NCI-H748 treated with DMSO at 0.1 percent for 48 hours (cell line): Measurements from ENCODE around the gene RCOR3.

Experiments used
- DNase-seq: peaks from one replicate; lab custom pipeline; 2025; lab: John Stamatoyannopoulos, UW

Gene RCOR3

DNA sequence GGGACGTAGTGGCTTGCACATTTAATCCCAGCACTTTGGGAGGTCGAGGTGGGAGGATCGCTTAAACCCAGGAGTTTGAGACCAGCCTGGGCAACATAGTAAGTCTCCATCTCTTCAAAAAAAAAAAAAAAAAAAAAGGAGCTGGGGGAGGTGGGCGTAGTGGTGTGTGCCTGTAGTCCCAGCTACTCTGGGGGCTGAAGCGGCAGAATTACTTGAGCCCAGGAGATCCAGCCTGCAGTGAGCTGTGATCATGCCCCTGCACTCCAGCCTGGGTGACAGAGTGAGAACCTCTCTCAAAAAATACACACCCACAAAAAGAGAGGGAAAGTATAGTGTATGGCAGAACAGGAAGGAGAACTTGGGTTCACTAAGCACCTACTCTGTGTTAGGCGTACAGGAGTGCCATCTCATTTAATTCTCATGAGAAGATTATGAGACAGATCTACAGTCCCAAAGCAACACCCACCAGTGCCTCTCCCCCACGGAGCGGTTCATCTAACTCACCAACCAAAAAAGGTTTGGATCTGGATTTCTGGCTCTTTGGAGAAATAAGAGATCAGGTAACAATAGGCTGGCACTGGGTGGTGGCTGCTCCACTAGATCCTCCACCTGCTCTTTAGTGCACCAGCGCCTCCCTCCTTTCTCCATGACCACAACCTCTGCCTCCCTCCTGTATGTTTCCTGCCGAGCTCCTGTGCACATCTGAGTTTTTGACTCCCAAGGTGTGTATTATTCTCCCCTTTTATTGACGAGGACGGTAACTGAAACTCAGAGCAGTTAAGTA, 66.0 kb downstream of the RCOR3 start:
- DNase-seq, result no peak

DNA sequence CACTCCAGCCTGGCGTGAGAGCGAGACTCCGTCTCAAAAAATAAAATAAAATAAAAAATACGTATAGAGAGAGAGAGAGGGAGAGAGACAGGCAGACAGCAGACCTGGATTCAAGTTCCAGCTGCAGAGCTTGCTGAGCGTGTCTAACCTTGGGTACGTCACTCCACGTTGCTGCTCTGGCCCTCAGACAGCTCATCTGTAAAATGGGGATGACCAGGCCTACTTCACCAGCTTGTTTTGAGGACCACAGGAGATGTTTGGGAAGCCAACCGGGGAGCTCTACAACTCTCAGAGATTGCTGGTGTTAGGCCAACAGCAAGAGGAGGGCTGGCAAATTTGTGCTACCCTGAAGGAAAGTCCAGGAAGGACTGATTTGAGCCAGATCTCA, 67.0 kb downstream of the RCOR3 start:
- DNase-seq, result no peak

DNA sequence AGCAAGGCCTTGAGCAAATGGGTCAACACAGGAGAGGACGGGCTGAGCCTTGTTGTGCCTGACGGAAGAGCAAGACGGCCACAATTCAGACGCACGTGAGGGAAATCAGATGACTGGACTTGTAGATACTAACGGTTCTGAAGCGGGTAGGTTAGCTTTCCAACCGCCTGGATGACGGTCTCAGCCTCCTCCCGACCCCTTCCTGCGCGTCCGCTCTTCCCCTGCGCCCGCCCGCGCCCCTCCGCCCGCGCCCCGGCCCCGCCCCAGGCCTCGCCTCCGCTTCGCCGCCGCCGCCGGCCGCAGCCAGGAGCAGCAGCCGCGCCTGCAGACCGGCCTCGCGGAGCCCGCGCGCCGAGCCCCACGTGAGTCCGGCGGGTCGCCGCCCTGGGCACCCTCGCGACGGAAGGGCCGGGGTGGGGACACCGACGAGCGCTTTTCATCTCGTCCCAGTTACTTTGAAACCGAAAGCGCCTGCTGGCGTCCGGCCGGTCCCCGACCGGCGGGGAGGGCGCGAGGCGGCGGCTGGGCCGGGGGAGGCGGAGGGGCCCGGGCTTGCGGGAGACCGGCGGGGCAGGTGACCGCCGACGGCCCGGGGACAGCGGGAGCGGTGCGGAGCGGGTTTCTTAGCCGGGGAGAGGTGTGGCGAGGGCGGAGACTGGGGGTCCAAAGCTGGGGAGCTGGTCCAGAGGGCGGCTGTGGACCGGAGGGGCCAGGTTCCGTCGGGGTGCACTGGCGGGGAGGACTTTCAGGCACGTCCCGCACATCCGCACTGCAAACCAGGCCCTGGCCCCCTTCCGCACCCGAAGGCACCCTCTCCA, 67.6 kb downstream of the RCOR3 start, which contains the start of gene TRAF5:
Gene TRAF5, plus strand, starts transcription at position 306 of the 818 bp plus-strand sequence. CDS start 26,407 bp downstream, outside the sequence.
- DNase-seq, result no peak

DNA sequence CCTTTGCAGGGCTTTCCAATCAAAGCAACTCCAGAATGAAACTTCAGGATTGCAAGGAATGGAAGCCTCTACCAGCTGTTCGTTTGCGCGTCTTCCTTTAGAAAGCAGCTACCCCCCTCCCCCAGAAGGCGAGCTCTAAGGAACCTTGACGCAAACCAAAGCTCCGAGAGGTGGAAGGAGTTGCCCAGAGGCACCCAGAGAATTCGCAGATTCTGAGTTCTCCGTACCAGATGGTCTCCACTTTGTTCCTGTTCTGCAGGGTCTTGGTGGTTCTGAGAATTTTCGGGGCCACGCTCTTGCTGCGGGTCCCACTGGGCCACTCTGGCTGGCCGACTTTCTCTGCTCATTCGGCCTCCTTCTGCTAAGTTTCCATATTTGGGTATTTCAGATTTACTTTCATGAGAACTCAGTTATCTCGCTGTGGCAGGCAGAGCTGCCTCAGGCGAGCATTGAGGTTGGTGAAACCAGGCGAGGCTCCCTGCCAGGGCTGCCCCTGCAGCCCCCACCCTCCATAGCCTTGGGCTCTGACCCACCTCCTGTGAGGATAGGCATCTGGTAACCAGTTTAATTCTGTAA, 68.3 kb downstream of the RCOR3 start:
- no peak for DNase-seq

DNA sequence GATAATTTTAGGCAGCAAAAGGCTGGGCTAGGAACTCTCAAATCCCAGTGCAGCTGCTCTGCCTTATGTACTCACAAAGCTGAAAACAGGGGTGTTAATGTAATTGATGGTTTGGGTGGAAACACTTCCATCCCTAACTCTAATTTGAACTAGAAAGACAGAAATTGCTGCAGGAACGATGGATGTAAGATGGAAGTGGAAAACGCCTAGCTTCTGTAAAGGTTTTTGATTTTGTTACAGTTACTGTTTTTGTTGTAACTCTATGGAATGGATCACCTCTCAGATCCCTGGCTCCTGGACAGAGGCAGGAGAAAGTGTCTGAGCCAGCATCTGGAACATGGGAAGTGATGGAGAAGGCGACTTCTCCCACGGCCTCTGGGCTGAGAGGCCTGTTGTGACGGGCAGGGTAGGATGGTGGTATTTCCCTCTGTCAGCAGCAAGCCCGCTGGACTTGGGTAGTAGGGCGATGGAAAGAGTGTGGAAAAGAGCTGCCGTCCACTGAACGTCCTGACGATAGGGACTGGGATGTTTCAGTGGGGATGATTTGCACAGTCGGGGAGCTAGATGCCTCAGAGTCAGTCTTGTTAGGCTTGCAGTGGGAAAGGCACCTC, 69.0 kb downstream of the RCOR3 start:
- DNase-seq, result no peak

DNA sequence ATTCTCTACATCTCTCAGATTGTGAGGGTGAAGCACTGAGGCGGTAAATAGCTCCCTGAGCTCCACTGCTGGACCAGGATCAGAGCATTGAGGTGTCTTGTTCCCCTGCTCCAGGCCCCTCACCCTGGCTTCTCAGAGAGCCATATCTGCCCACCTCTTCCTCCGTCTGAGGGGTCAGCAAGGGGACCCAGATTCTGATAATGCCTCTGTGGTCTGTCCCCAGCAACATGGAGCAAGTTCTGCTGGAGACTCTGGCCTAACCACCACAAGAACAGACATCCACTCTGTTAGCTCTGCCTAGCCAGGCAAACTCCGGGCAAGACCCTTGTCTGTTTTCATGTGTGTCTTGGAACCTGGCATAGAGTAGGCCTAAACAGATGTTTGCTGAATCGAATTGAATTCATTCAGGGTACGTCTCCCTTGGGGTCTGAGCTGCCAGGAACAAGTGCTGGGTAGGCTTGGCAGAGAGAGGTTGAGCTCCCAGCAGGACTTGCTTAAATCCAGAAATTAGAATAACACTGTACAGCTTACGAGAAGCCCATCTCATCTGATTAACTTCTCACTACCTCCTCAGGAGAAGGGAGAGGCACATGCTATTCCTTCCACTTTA, 69.8 kb downstream of the RCOR3 start:
- no peak for DNase-seq

DNA sequence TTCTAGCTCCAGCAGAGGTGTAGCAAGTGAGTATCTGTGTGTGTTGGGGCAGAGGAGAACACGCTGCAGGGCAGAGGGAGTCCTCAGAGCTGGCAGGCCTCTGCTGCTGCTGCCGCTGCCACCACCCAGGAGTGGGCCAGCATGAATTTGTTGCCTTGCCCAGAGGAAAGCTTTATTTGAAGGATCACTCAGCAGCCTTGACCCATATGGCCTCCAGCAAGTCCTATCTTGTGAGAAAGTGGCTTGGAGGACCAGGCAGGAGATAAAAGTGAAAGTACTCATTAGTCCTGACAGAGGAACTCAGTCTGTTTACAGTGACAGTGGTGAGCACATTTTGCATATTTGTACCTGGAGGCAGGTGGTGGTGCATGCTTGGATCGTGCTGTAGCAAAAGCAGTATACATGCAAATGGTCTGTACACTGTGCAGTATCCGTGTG, 70.6 kb downstream of the RCOR3 start:
- no peak for DNase-seq

DNA sequence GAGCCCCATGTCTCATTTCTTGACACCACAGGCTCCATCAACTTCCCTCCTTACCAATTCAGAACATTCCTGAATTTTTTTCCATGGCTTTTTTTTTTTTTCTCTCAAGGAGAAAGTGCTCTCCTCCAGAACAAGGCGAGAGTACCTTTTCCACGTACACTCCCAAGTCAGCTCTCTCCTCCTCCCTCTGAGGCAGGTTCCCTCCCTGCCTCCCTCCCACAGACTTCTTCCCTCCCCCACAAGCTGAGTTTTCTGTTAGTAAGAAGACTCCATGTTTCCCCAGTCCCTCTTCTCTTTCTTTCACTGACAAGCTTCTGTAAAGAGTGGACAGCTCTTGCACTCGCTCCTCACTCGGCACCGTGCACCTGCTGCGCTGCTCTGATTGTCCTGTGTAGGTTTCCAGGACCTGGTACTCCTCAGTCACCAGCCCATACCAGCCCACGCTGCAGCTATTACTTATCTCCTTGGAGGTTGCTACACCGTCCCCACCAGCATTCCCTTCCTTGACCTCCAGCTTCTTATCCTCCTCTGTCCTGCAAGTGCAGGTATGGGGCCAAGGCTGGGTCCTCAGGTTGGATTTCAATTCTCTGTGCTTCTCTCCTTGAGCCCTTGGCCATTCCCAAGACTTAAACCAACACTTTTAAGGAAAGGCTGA, 71.2 kb downstream of the RCOR3 start:
- no peak for DNase-seq

DNA sequence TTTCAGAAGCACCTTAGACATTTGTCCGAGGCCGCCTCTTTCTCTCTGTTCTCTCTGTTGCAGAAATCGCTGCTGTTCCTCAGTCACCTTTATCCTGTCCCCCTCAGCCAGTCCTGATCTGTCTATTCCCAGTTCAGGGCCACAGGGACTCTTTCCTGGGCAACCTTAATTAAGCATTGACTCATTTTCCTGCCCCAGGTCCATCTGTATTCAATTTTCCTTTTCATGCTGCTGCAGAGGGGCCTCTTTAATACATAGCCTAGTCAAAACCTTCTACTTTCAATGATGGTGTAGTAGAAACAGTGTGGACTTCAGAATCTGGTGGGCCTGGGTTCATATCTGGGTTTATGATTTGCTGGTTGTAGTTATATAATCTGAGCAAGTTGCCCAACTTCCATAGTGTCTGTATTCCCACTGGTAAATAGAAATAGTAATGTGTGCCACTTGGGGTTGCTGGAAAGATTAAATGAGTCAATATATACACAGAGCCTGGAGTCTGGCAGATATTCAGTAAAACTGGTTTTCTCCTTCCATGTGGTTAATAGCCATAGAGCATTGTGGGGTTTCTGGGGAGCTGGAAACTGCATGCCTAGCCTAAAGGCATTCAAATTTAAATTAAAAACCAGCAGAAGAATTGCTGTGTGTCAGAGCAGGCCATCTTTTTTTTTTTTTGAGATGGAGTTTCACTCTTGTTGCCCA, 72.0 kb downstream of the RCOR3 start:
- DNase-seq, result no peak

DNA sequence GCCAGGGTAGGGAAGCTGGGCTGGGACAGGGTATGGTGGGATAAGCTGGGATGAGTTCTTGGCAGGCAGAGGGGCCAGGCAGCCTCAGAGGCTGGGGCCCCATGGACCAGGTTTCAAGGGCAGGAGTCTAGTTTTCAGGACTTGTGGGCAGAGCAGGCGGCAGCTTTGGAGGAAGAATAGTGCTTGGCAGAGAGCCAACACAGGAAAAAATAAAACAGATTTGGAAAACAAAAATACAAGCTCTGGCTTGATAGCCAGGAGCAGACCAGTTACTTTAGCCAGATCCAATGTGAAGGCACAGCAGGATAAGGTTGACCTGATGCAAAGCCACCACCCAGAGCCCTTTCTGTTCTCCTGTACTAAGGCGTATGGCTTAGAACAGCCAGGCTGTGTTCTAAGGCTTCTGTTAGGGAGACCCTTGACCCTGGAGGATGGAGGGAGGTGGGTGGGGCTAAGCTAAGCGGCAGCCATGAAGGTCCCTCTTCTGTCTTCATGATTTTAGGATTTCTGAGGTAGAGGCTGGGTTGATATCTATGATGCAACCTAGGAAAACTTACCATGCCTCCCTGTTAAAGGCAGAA, 73.0 kb downstream of the RCOR3 start:
- DNase-seq, result no peak

DNA sequence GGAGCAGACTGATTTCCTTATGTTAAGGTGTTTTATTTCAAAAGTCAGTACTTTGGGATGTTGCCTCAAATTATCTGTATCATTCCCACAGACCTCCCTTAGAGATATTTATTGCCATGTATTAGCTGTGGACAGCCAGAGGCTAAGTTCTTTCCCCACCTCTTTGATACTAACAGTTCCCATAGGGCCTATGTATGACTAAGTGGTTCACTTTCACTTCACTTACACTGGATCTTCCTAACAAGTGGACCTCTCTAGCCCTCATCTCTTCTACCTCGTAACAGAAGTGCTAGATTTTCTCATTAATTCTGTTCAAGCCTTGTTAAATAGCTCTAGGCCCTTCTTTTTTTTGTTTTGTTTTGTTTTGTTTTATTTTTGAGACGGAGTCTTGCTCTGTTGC, 73.7 kb downstream of the RCOR3 start:
- DNase-seq, result no peak

DNA sequence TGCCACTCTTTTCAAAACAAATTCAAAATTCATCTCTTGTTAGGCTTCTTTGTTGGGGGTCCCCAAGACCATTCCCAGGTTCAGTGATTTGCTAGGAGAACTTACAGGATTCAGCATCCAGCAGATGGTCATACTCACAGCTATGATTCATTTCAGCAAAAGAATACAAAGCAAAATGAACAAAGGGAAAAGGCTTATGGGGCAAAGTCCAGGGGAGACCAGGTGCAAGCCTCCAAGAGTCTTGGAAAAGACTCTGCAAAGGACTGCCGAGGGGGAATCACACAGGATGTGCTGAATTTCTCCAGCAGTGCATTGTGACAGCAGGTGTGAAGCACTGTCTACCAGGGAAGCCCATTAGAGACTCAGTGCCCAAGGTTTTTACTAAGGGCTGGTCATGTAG, 74.7 kb downstream of the RCOR3 start:
- DNase-seq, result no peak

DNA sequence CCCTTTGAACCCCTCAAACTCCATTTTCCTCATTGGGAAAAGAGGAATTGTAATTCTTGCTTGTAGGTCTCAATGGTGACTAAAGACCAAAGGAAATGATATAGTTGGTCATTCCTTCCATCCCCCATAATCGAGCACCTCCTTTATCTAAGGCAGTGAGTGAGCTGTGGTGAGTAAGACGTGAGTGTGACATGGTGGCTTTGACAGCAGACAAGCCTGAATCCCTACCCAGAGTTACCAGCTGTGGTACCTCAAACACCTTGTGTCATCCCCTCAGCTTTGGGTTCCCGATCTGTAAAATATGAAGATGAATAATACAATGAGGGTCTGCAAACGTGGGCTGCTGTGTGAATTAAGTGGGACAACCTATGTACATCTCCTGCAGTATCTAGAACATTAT, 75.8 kb downstream of the RCOR3 start:
- DNase-seq, result no peak

DNA sequence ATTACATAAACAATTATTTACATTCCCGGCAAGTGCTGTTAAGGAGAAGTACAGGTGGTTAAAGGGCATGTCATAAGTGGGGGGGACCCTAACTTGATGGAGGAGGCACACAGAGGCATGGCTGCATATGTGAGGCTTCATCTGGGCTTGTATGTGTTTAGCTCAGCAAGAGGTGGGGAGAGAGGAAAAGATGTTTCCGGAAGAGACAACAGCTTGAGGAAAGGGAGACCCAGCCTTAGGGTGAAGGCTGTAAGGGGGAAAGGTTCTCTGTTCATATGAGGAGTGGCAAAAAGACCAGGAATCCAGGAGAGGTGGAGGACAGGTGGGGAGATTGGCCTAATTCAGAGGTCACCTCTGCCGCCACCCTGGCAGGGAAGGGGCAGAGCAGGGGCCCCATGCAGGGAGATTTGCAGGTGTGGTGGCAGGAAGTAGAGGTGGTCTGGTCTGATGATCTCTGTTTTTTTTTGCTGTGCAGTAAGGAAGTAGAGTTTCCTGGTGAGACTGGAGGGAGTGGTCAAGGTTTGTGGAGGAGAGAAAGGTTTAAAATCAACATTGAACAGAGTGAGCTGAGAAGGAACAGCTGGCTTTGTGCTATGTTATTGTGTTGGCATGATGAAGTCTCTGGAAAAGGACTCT, 76.5 kb downstream of the RCOR3 start:
- DNase-seq, result no peak

DNA sequence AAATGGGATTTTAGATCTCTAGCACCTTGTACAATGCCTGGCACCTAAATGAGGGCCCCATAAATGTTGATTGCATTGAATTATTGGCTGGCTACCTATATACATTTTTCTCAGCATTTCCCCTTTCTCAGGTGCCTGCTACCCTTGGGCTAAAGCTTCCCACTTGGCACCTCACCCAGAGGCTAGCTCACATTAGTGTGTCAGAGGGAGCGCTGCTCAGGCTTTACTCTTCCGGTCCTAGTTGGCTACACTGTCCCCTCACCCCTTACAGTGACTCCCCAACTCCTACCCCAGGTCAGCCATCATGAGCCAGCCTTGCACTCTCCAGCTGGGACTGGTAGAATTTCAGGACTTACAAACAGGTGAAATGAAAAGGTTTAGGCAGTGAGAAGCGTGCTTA, 77.0 kb downstream of the RCOR3 start:
- no peak for DNase-seq

DNA sequence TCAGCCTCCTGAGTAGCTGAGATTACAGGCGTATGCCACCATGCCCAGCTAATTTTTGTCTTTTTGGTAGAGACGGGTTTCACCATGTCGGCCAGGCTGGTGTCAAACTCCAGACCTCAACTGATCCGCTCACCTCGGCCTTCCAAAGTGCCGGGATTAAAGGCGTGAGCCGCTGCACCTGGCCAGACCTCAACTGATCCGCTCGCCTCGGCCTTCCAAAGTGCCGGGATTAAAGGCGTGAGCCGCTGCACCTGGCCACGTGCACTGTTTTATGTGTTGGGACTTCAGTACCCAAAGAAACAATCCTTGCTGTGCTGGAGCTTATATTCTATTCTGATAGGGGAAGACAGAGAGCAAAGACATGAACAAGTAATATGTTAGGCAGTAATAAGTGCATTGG, 77.6 kb downstream of the RCOR3 start:
- DNase-seq, result no peak

DNA sequence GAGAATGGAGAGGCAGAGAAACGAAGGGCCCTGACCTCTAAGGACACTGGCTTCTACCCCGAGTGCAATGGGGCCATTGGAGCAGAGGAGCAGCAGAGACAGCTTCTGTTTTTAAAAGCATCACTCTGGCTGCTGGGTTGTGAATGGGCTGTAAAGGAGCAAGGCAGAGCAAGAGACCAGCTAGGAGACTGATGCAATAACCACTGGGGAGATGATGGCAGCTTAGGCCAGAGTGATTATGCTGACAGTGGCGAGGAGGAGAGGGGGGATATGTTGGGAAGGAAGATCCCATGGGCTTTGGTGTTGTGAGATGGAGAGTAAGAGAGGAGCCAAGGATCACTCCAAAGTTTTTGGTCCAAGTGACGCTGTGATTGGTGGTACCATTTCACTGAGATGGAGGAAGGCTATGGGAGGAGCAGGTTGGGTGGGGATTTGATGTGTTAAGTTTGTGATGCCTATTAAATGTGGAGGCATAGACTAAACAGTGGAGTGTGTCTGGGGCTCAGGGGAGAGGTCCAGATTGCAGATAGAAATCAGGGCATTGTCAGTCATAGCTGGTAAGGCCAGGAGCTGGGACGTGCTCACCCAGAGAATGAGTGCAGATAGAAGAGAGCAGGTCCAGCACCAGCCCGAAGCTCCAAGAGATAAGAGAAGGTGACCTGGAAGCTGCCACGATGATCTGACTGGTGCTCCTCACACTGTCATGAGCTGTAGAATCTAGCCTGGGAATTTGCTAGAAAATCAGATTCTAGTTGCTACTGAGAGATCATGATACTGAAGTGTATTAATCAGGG, 78.5 kb downstream of the RCOR3 start:
- no peak for DNase-seq

DNA sequence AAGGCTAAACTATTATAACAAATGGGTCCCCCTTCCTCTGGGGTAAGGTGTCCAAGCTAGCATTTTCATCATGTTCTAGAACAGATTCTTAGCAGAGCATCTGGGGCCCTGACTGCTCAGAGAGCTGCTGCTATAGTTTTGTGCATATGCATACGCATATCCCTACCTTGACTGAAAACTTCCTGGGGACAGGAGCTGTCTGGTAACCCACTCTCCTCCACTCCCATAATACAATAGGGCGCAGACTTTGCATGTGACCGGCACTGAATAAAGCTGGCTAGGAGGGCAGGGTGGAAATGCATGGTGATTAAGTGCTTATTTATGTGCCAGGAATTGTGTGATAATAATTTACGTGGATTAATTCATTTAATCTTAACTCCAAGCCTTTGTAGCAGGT, 79.1 kb downstream of the RCOR3 start:
- DNase-seq, result no peak

DNA sequence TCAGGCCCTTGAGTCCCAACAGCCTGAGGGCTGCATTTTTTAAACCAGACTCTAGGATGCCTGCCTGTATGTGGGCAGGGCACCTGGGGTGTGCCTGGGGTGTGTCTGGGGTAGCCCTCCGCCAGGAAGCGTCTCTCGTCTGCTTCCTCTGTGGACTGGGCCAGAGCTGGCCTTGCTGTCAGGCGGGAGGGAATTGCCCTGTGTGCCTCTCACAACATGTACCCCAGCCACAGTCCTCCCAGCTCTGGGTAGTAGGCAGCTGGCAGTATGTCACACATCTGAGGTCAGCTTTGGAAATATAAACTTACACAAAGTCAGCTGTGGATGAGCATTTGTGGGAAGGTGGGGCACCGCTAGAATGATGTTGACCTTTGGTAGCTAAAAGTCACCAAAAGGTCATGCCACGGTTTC, 80.5 kb downstream of the RCOR3 start:
- DNase-seq, result no peak
